Natural killer cell treated with Interleukin-12 subunit alpha and Interleukin-12 subunit beta and Interleukin-15 and Interleukin-18, amount 100 ng/mL, for 72 hours (primary cell): ENCODE results near the gene UBE2L6. TPM values are rescaled to one million over a fixed set of nuclear protein-coding genes. Genes with fewer than 3 reads are reported as not detected.
A peak's percentile ranks its signal among the peaks of the same experiment; 100 is the strongest.

Source experiments
- ATAC-seq, 2 donors: fragments of 150-1000 bp; cut with Tn5 transposase in 1 of 2; sonication (Bioruptor Pico), chemical (Tn5 transposase) in 1 of 2; 2 replicates each; pipeline ENCODE4 v1.10.0; 2021
- DNase-seq: peaks from one replicate; pipeline ENCODE4 v3.0.0; 2022; ENCODE audit warnings: low spot score
- H3K27ac Mint-ChIP-seq, 2 donors: 1 replicate in 1 of 2; 2 replicates in 1 of 2; pipeline ENCODE4 v1.8.0; 2022; ENCODE audit warnings: mixed read lengths in 2 of 2, mild to moderate bottlenecking in 1 of 2, moderate library complexity in 1 of 2
- H3K27me3 Mint-ChIP-seq, 2 donors: 1 replicate in 1 of 2; 2 replicates in 1 of 2; pipeline ENCODE4 v1.8.0; 2022; ENCODE audit warnings: mixed read lengths in 2 of 2
- H3K36me3 Mint-ChIP-seq: one replicate; pipeline ENCODE4 v1.8.0; 2022; ENCODE audit warnings: mixed read lengths
- H3K4me1 Mint-ChIP-seq, 2 donors: 1 replicate in 1 of 2; 2 replicates in 1 of 2; pipeline ENCODE4 v1.8.0; 2022; ENCODE audit warnings: low read depth in 2 of 2, mixed read lengths in 2 of 2, mild to moderate bottlenecking in 1 of 2
- H3K4me3 Mint-ChIP-seq: one replicate; pipeline ENCODE4 v1.8.0; 2022; ENCODE audit warnings: mixed read lengths
- H3K9me3 Mint-ChIP-seq: 2 replicates; pipeline ENCODE4 v1.8.0; 2022; ENCODE audit warnings: mixed read lengths
- total RNA-seq, 2 donors: library from RNA; stranded (reverse); gene quantifications; one replicate each; pipeline ENCODE4 v1.2.3, GENCODE V29; 2022

Gene UBE2L6
- total RNA-seq, 2 donors from 2014 or later = 87.8 to 101 TPM

- no peaks in the 10 kb centered on the region for H3K36me3 Mint-ChIP-seq
Measured at GRCh38 chr11:57596266-57596885, 28.9 kb upstream of the UBE2L6 start.

GRCh38 chr11:57588046-57588710, 20.7 kb upstream of the UBE2L6 start:
- Mint-ChIP-seq H3K36me3 (no peaks in the 10 kb centered on the region), H3K27me3 (no peaks in the 10 kb centered on the region), H3K27ac (no peak overlapping the region), H3K4me3 (no peak overlapping the region), H3K4me1 (peaks cover 0 to 9% of the 10 kb centered on the region in 2 donors), H3K9me3 (no peaks in the 10 kb centered on the region)
- ATAC-seq = no peak
- DNase-seq = no peak

More at GRCh38 chr11:57596266-57596885, 28.9 kb upstream of the UBE2L6 start:
- Mint-ChIP-seq H3K27me3 (peaks cover 25 to 39% of the 10 kb centered on the region in 2 donors), H3K4me3 (no peak overlapping the region), H3K4me1 (peaks cover 0 to 3% of the 10 kb centered on the region in 2 donors), H3K9me3 (no peaks in the 10 kb centered on the region), H3K27ac (no peak overlapping the region)
- no peak for DNase-seq
- ATAC-seq = no peak

GRCh38 chr11:57586711-57587245, 19.3 kb upstream of the UBE2L6 start:
- Mint-ChIP-seq H3K27ac (peak overlapping the region in 1 of 2 donors; percentile 6), H3K4me3 (no peak overlapping the region), H3K27me3 (no peaks in the 10 kb centered on the region), H3K36me3 (no peaks in the 10 kb centered on the region), H3K4me1 (peaks cover 0 to 9% of the 10 kb centered on the region in 2 donors), H3K9me3 (no peaks in the 10 kb centered on the region)
- ATAC-seq (no peak), DNase-seq (no peak)

DNA sequence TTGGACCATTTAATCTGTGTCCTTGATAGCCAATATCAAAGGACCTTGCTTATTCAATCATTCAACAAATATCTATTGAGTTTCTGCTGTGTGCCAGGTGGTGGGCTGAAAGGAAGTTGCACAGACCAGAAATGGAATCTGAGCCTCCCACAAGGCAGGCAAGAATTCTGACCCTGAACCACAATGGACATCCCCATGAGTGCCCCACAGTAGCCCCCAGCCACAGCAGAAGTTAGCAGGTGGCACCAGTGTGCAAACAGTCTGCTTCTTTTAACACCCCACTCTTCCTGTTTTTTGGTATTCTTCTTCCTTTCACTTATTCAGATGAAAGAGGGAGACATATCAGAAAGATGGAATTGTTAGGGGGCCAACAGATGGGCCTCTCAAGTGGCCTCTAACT, 17.8 kb upstream of the UBE2L6 start:
- Mint-ChIP-seq H3K27ac (no peak overlapping the region), H3K9me3 (no peaks in the 10 kb centered on the region), H3K36me3 (no peaks in the 10 kb centered on the region), H3K4me3 (no peak overlapping the region), H3K27me3 (peaks cover 0 to 1% of the 10 kb centered on the region in 2 donors), H3K4me1 (peaks cover 0 to 9% of the 10 kb centered on the region in 2 donors)
- DNase-seq (no peak), ATAC-seq (no peak)

DNA sequence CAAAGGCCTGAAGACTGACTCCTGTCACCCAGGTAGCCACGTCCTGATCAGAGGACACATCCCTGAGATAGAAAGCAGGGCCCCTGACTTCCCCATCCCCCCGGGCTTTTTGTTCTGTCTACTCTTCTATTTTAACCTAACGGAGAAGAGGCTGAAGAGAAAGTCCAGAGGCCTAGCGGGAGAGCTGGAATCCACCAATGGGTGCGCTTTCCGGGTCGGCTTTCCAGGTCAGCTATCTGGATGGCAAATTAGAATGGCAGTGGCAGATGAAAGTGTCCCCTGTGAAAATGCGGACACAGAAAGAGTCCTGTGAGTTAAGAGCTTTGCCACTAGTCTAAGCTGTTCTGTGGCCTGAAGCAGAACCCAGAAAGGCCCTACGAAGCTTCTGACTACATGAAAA, 16.9 kb upstream of the UBE2L6 start:
- Mint-ChIP-seq H3K9me3 (no peaks in the 10 kb centered on the region), H3K36me3 (no peaks in the 10 kb centered on the region), H3K27ac (no peak overlapping the region), H3K27me3 (peaks cover 0 to 4% of the 10 kb centered on the region in 2 donors), H3K4me3 (no peak overlapping the region), H3K4me1 (peaks cover 0 to 9% of the 10 kb centered on the region in 2 donors)
- ATAC-seq (no peak), DNase-seq (no peak)

- Mint-ChIP-seq H3K9me3 (no peaks in the 10 kb centered on the region), H3K4me3 (no peak overlapping the region), H3K36me3 (no peaks in the 10 kb centered on the region), H3K4me1 (no peaks in the 10 kb centered on the region), H3K27ac (no peak overlapping the region), H3K27me3 (peaks cover 0 to 2% of the 10 kb centered on the region in 2 donors)
- no peak for ATAC-seq
- no peak for DNase-seq
Measured at GRCh38 chr11:57574061-57574460, 6.6 kb upstream of the UBE2L6 start.

DNA sequence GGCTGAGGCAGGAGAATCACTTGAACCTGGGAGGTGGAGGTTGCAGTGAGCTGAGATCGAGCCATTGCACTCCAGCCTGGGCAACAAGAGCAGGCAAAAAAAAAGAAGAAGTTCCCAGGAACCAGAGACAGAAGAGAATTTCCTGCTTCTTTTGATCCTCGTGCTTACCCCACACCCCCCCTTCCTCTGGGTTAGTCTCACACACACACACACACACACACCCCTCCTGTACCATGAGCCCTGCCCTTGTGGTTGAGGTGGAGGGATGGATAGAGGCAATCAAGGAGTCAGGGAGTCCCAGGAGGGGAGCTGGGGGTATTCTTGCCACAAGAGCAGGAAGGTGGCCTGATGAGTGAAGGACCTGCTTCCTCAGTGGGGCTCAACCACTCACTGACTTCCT, 4.1 kb upstream of the UBE2L6 start:
- ATAC-seq (no peak), DNase-seq (no peak)
- H3K4me3 Mint-ChIP-seq = no peak overlapping the region
- H3K27me3 Mint-ChIP-seq = peaks cover 0 to 2% of the 10 kb centered on the region in 2 donors
- H3K9me3 Mint-ChIP-seq = no peaks in the 10 kb centered on the region
- H3K4me1 Mint-ChIP-seq = peaks cover 10 to 14% of the 10 kb centered on the region in 2 donors
- H3K27ac Mint-ChIP-seq = peak overlapping the region in 1 of 2 donors; percentile 63
- H3K36me3 Mint-ChIP-seq = no peaks in the 10 kb centered on the region

GRCh38 chr11:57568330-57568766, 876 bp upstream of the UBE2L6 start:
- no peaks in the 10 kb centered on the region for H3K36me3 Mint-ChIP-seq
- ATAC-seq = peak in 1 of 2 donors; percentile 13
- peaks cover 31 to 34% of the 10 kb centered on the region in 2 donors for H3K4me1 Mint-ChIP-seq
- peak overlapping the region; percentile 97 to 100 for H3K27ac Mint-ChIP-seq
- peak overlapping the region; percentile 99 for H3K4me3 Mint-ChIP-seq
- peak; percentile 81 for DNase-seq
- no peaks in the 10 kb centered on the region for H3K9me3 Mint-ChIP-seq
- H3K27me3 Mint-ChIP-seq = no peaks in the 10 kb centered on the region

- Mint-ChIP-seq H3K36me3 (no peaks in the 10 kb centered on the region), H3K27me3 (no peaks in the 10 kb centered on the region), H3K27ac (peak overlapping the region; percentile 97 to 100), H3K9me3 (no peaks in the 10 kb centered on the region), H3K4me1 (peaks cover 38 to 40% of the 10 kb centered on the region in 2 donors), H3K4me3 (peak overlapping the region; percentile 99)
- peak; percentile 37 to 52 for ATAC-seq
- DNase-seq = no peak
Measured at GRCh38 chr11:57566905-57567514, 462 bp downstream of the UBE2L6 start.

DNA sequence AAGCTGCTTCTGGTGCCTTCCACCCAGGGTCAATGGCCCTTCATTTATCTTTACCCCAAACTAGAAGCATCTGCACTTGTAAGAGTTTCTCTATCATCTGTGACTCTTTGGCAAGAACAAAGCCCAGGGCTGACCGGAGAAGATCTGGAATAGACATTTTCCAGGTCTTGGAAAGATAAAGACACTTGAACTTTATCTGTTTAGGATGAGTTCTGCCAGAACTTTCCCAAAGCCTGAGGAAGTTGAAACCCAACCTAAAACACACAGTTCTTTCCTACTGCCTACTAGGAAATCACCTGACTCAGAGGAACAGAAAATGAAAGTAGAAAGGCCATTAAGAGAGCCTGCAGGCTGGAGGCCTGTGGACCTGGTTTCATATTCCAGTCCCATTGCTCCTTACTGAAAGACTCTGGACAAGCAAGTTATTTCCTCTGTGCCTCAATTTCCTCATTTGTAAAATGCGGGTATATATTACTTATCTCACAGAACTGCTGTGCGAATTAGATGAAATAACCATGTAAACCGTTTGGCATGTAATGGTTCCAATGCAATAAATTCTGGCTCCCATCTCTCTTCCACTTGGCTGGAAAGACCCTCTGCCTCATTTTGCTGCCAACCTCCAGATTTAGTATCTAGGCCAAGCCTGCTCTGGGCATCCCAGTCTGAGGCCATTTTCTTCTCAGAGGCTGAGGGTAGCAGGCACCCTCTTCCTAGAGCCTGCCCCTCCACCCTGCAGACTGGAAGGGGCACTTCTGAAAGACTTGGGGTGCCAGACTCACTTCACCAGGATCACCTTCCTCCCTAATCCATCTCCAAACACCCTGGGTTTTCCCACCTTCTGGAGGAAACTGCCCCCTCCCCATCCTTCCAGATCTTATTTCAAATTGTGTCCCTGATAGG, 1.2 kb downstream of the UBE2L6 start:
- Mint-ChIP-seq H3K36me3 (no peaks in the 10 kb centered on the region), H3K4me3 (peak overlapping the region; percentile 99), H3K27ac (peak overlapping the region; percentile 97 to 100), H3K27me3 (no peaks in the 10 kb centered on the region), H3K4me1 (peaks cover 45 to 47% of the 10 kb centered on the region in 2 donors), H3K9me3 (no peaks in the 10 kb centered on the region)
- DNase-seq (no peak), ATAC-seq (peak; percentile 56 to 76)

DNA sequence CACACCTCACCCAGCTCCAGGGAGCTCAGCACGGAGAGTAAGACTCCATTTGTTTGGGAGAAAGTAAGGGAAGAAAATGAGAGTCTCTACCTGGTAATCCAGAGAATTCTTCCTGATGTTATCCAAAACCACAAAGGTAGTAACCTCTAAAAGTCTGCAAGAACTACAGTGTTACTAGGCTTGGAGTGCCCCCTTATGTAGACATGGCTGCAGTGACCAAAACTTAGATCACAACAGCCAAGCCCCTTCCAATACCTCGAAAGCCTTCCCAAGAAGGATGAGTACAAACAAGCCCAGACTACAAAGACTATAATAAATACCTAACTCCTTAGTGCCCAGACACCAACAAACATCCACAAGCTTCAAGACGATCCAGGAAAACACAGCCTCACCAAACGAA, 4.9 kb downstream of the UBE2L6 start:
- H3K36me3 Mint-ChIP-seq = no peaks in the 10 kb centered on the region
- no peak overlapping the region for H3K4me3 Mint-ChIP-seq
- ATAC-seq (no peak), DNase-seq (no peak)
- peak overlapping the region; percentile 97 to 100 for H3K27ac Mint-ChIP-seq
- no peaks in the 10 kb centered on the region for H3K27me3 Mint-ChIP-seq
- H3K9me3 Mint-ChIP-seq = no peaks in the 10 kb centered on the region
- peaks cover 45 to 49% of the 10 kb centered on the region in 2 donors for H3K4me1 Mint-ChIP-seq

DNA sequence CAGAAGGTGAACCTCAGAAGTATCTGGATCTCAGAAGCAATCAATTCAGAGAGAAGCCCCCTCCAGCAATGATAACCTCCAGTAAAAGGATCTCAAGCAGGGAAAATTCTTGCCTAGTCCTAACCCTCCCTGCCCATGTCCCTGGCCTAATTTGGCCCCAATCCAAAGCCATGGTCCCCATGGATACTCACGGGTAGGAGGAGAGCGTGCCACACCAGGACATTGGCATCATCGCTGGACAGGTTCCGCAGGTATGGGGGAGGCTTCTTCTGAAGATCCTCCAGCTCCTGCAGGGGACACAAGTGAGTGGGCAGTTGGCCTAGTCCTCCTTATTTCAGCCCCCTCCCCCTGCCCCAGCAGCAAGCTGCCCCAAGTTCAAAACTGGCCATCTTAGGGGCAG, 7.3 kb downstream of the UBE2L6 start:
- ATAC-seq = no peak
- peaks cover 4% of the 10 kb centered on the region for H3K36me3 Mint-ChIP-seq

GRCh38 chr11:57556041-57556440, 11.4 kb downstream of the UBE2L6 start:
- ATAC-seq (no peak), DNase-seq (no peak)
- Mint-ChIP-seq H3K36me3 (peaks cover 15% of the 10 kb centered on the region), H3K27ac (no peak overlapping the region), H3K4me3 (no peak overlapping the region), H3K27me3 (no peaks in the 10 kb centered on the region), H3K9me3 (no peaks in the 10 kb centered on the region), H3K4me1 (peaks cover 2 to 8% of the 10 kb centered on the region in 2 donors)

More for the DNA sequence above, 7.3 kb downstream of the UBE2L6 start:
- peaks cover 26 to 32% of the 10 kb centered on the region in 2 donors for H3K4me1 Mint-ChIP-seq
- no peaks in the 10 kb centered on the region for H3K9me3 Mint-ChIP-seq
- H3K27ac Mint-ChIP-seq = no peak overlapping the region
- H3K4me3 Mint-ChIP-seq = no peak overlapping the region
- H3K27me3 Mint-ChIP-seq = no peaks in the 10 kb centered on the region
- DNase-seq = no peak
